Muscle of arm (tissue), 12 donors: ENCODE measurements around the gene IVD. TPM values are rescaled to one million over a fixed set of nuclear protein-coding genes. Genes with fewer than 3 reads are reported as not detected.
"Not testable (repeated sequence)": the region's sequence is repeated elsewhere in the genome, so short reads cannot be mapped to it uniquely, and the experiment has no call there.

ENCODE experiments used
- DNase-seq: peaks from one replicate; pipeline ENCODE4 v3.0.0-alpha.2; 2013
- polyA plus RNA-seq, 12 donors: library from polyadenylated mRNA; unstranded; fragments of 120-200 nt; gene quantifications; one replicate each; pipeline ENCODE4 v1.2.1, GENCODE V29; 2013; ENCODE audit not compliant: insufficient read length in 12 of 12

The IVD gene
- polyA plus RNA-seq, 12 donors = 43.8 to 68.7 (median 52.2) TPM; not detected in 1

GRCh38 chr15:40437752-40438687 lies 32.4 kb downstream of the IVD start:
- DNase-seq = no peak

- no peak for DNase-seq
Observed at GRCh38 chr15:40438712-40439111, 33.1 kb downstream of the IVD start.

- DNase-seq = no peak
Observed at GRCh38 chr15:40439461-40439959, 33.9 kb downstream of the IVD start.

- DNase-seq = no peak
Observed at GRCh38 chr15:40439960-40440742, 34.6 kb downstream of the IVD start.

GRCh38 chr15:40440743-40441564 lies 35.4 kb downstream of the IVD start, which contains the start of gene BAHD1:
Gene BAHD1 (plus strand): TSS chr15:40440953. CDS start chr15:40458465, 17,512 bp downstream.
- peak; percentile 94 for DNase-seq

GRCh38 chr15:40441565-40442531 lies 36.3 kb downstream of the IVD start:
- no peak for DNase-seq

- no peak for DNase-seq
Observed at GRCh38 chr15:40443255-40443654, 37.7 kb downstream of the IVD start.

GRCh38 chr15:40443846-40444245 lies 38.3 kb downstream of the IVD start:
- no peak for DNase-seq

GRCh38 chr15:40444736-40445135 lies 39.1 kb downstream of the IVD start:
- DNase-seq = no peak

GRCh38 chr15:40445421-40445922 lies 39.9 kb downstream of the IVD start:
- no peak for DNase-seq

- no peak for DNase-seq
Observed at GRCh38 chr15:40446144-40446543, 40.5 kb downstream of the IVD start.

- no peak for DNase-seq
Observed at GRCh38 chr15:40448354-40448753, 42.8 kb downstream of the IVD start.

GRCh38 chr15:40449275-40449674 lies 43.7 kb downstream of the IVD start:
- no peak for DNase-seq

GRCh38 chr15:40450047-40450446 lies 44.5 kb downstream of the IVD start:
- no peak for DNase-seq

- DNase-seq = no peak
Observed at GRCh38 chr15:40451527-40452158, 46.0 kb downstream of the IVD start.

- no peak for DNase-seq
Observed at GRCh38 chr15:40452296-40453090, 46.9 kb downstream of the IVD start.

- DNase-seq = not testable (repeated sequence)
Observed at GRCh38 chr15:40453941-40454340, 48.3 kb downstream of the IVD start.

- no peak for DNase-seq
Observed at GRCh38 chr15:40454904-40455391, 49.4 kb downstream of the IVD start.

- no peak for DNase-seq
Observed at GRCh38 chr15:40456299-40456712, 50.7 kb downstream of the IVD start.
